Activated T-cell treated with anti-CD3 and anti-CD28 coated beads, Interleukin-2, amount 50 U/mL, for 72 hours (primary cell): Measurements from ENCODE around the gene DCST1. TPM values are rescaled to one million over a fixed set of nuclear protein-coding genes. Genes with fewer than 3 reads are reported as not detected.

Experiments
- ATAC-seq, 2 donors: fragments of 150-1000 bp; cut with Tn5 transposase; replicated peaks in 1 of 2; 2 replicates each; pipeline ENCODE4 v1.10.0; 2021; ENCODE audit warnings: moderate library complexity in 2 of 2, mild to moderate bottlenecking in 1 of 2
- DNase-seq, 2 donors: peaks; one replicate each; pipeline ENCODE4 v3.0.0; 2021 to 2022; ENCODE audit warnings: mixed read lengths in 1 of 2
- H3K27ac Mint-ChIP-seq: one replicate; pipeline ENCODE4 v1.8.0; 2022; ENCODE audit warnings: mild to moderate bottlenecking, moderate library complexity, mixed read lengths
- H3K27me3 Mint-ChIP-seq: one replicate; pipeline ENCODE4 v1.8.0; 2022; ENCODE audit warnings: low read depth, mixed read lengths
- H3K36me3 Mint-ChIP-seq, 2 donors: one replicate each; pipeline ENCODE4 v1.8.0; 2022; ENCODE audit warnings: mixed read lengths in 2 of 2, mild to moderate bottlenecking in 1 of 2; ENCODE audit not compliant: insufficient read depth in 2 of 2
- H3K4me1 Mint-ChIP-seq: one replicate; pipeline ENCODE4 v1.8.0; 2022; ENCODE audit warnings: low read depth, mixed read lengths
- H3K4me3 Mint-ChIP-seq, 2 donors: one replicate each; pipeline ENCODE4 v1.8.0; 2022; ENCODE audit warnings: mild to moderate bottlenecking in 2 of 2, mixed read lengths in 2 of 2, moderate library complexity in 2 of 2
- H3K9me3 Mint-ChIP-seq, 2 donors: one replicate each; pipeline ENCODE4 v1.8.0; 2022; ENCODE audit warnings: mixed read lengths in 2 of 2
- total RNA-seq, 2 donors: library from RNA; stranded (reverse); gene quantifications; one replicate each; pipeline ENCODE4 v1.2.3, GENCODE V29; 2022

DCST1 gene
- total RNA-seq, 2 donors from 2014 or later, result 0.10 TPM; not detected in 1

- Mint-ChIP-seq H3K27ac (no peak overlapping the region), H3K4me1 (peaks cover 17% of the 10 kb centered on the region), H3K4me3 (no peak overlapping the region), H3K36me3 (peaks cover 0 to 2% of the 10 kb centered on the region in 2 donors), H3K9me3 (no peaks in the 10 kb centered on the region), H3K27me3 (no peaks in the 10 kb centered on the region)
- peak in 1 of 2 donors; percentile 2 for ATAC-seq
- no peak for DNase-seq
Measured at GRCh38 chr1:155022927-155023236, 10.7 kb upstream of the DCST1 start.

- H3K9me3 Mint-ChIP-seq, result no peaks in the 10 kb centered on the region
- H3K4me1 Mint-ChIP-seq, result peaks cover 17% of the 10 kb centered on the region
- peak overlapping the region; percentile 45 for H3K27ac Mint-ChIP-seq
- peaks cover 0 to 2% of the 10 kb centered on the region in 2 donors for H3K36me3 Mint-ChIP-seq
- H3K4me3 Mint-ChIP-seq, result no peak overlapping the region
- ATAC-seq (peak in 1 of 2 donors; percentile 23), DNase-seq (no peak)
- H3K27me3 Mint-ChIP-seq, result no peaks in the 10 kb centered on the region
Measured at GRCh38 chr1:155023627-155024026, 10.0 kb upstream of the DCST1 start.

- ATAC-seq (no peak), DNase-seq (no peak)
- Mint-ChIP-seq H3K4me3 (no peak overlapping the region), H3K36me3 (peaks cover 0 to 2% of the 10 kb centered on the region in 2 donors), H3K27ac (no peak overlapping the region), H3K9me3 (no peaks in the 10 kb centered on the region), H3K4me1 (peaks cover 10% of the 10 kb centered on the region), H3K27me3 (no peaks in the 10 kb centered on the region)
Measured at GRCh38 chr1:155024315-155024714, 9.3 kb upstream of the DCST1 start.

- H3K9me3 Mint-ChIP-seq, result no peaks in the 10 kb centered on the region
- no peaks in the 10 kb centered on the region for H3K27me3 Mint-ChIP-seq
- no peak overlapping the region for H3K27ac Mint-ChIP-seq
- H3K4me1 Mint-ChIP-seq, result no peaks in the 10 kb centered on the region
- H3K36me3 Mint-ChIP-seq, result no peaks in the 10 kb centered on the region
- no peak for DNase-seq
- no peak overlapping the region for H3K4me3 Mint-ChIP-seq
- peak in 1 of 2 donors; percentile 8 for ATAC-seq
Measured at GRCh38 chr1:155026154-155026553, 7.5 kb upstream of the DCST1 start.

- Mint-ChIP-seq H3K4me1 (no peaks in the 10 kb centered on the region), H3K27ac (no peak overlapping the region), H3K27me3 (no peaks in the 10 kb centered on the region), H3K4me3 (no peak overlapping the region), H3K36me3 (no peaks in the 10 kb centered on the region), H3K9me3 (no peaks in the 10 kb centered on the region)
- peak; percentile 43 to 51 for ATAC-seq
- DNase-seq, result no peak
Measured at GRCh38 chr1:155026588-155026987, 7.0 kb upstream of the DCST1 start.

GRCh38 chr1:155029513-155030242 lies 3.9 kb upstream of the DCST1 start:
- no peaks in the 10 kb centered on the region for H3K4me1 Mint-ChIP-seq

GRCh38 chr1:155030243-155030795 lies 3.3 kb upstream of the DCST1 start:
- Mint-ChIP-seq H3K9me3 (no peaks in the 10 kb centered on the region), H3K36me3 (no peaks in the 10 kb centered on the region), H3K4me3 (no peak overlapping the region), H3K4me1 (no peaks in the 10 kb centered on the region), H3K27me3 (no peaks in the 10 kb centered on the region), H3K27ac (no peak overlapping the region)
- peak in 1 of 2 donors; percentile 4 for ATAC-seq
- no peak for DNase-seq

More at GRCh38 chr1:155029513-155030242, 3.9 kb upstream of the DCST1 start:
- ATAC-seq (peak in 1 of 2 donors; percentile 6), DNase-seq (no peak)
- H3K27ac Mint-ChIP-seq, result no peak overlapping the region
- H3K4me3 Mint-ChIP-seq, result no peak overlapping the region
- H3K27me3 Mint-ChIP-seq, result no peaks in the 10 kb centered on the region
- no peaks in the 10 kb centered on the region for H3K9me3 Mint-ChIP-seq
- H3K36me3 Mint-ChIP-seq, result no peaks in the 10 kb centered on the region

- Mint-ChIP-seq H3K4me1 (no peaks in the 10 kb centered on the region), H3K36me3 (no peaks in the 10 kb centered on the region), H3K9me3 (no peaks in the 10 kb centered on the region), H3K27me3 (no peaks in the 10 kb centered on the region), H3K27ac (no peak overlapping the region), H3K4me3 (no peak overlapping the region)
- no peak for DNase-seq
- no peak for ATAC-seq
Measured at GRCh38 chr1:155030899-155031298, 2.7 kb upstream of the DCST1 start.

GRCh38 chr1:155032886-155033285 lies 738 bp upstream of the DCST1 start:
- no peak overlapping the region for H3K4me3 Mint-ChIP-seq

GRCh38 chr1:155034318-155035208 lies 939 bp downstream of the DCST1 start:
- no peaks in the 10 kb centered on the region for H3K36me3 Mint-ChIP-seq
- ATAC-seq, result no peak
- no peak overlapping the region for H3K27ac Mint-ChIP-seq
- H3K4me1 Mint-ChIP-seq, result no peaks in the 10 kb centered on the region
- DNase-seq, result no peak
- H3K27me3 Mint-ChIP-seq, result no peaks in the 10 kb centered on the region
- H3K4me3 Mint-ChIP-seq, result no peak overlapping the region
- H3K9me3 Mint-ChIP-seq, result no peaks in the 10 kb centered on the region

More at GRCh38 chr1:155032886-155033285, 738 bp upstream of the DCST1 start:
- Mint-ChIP-seq H3K4me1 (no peaks in the 10 kb centered on the region), H3K9me3 (no peaks in the 10 kb centered on the region), H3K36me3 (no peaks in the 10 kb centered on the region), H3K27ac (no peak overlapping the region), H3K27me3 (no peaks in the 10 kb centered on the region)
- no peak for DNase-seq
- ATAC-seq, result no peak

GRCh38 chr1:155035936-155036335 lies 2.3 kb downstream of the DCST1 start:
- Mint-ChIP-seq H3K4me3 (no peak overlapping the region), H3K27me3 (no peaks in the 10 kb centered on the region), H3K9me3 (no peaks in the 10 kb centered on the region), H3K27ac (no peak overlapping the region), H3K4me1 (no peaks in the 10 kb centered on the region), H3K36me3 (no peaks in the 10 kb centered on the region)
- ATAC-seq (no peak), DNase-seq (no peak)

- Mint-ChIP-seq H3K4me1 (no peaks in the 10 kb centered on the region), H3K4me3 (no peak overlapping the region), H3K9me3 (no peaks in the 10 kb centered on the region), H3K27ac (no peak overlapping the region), H3K36me3 (no peaks in the 10 kb centered on the region), H3K27me3 (no peaks in the 10 kb centered on the region)
- no peak for ATAC-seq
- DNase-seq, result no peak
Measured at GRCh38 chr1:155037043-155037442, 3.4 kb downstream of the DCST1 start.

GRCh38 chr1:155037851-155038441 lies 4.3 kb downstream of the DCST1 start:
- no peak overlapping the region for H3K27ac Mint-ChIP-seq
- ATAC-seq, result no peak
- H3K4me3 Mint-ChIP-seq, result no peak overlapping the region
- DNase-seq, result no peak
- no peaks in the 10 kb centered on the region for H3K9me3 Mint-ChIP-seq
- H3K36me3 Mint-ChIP-seq, result no peaks in the 10 kb centered on the region
- H3K27me3 Mint-ChIP-seq, result no peaks in the 10 kb centered on the region
- H3K4me1 Mint-ChIP-seq, result no peaks in the 10 kb centered on the region
